ENCODE measurements around the gene GP1BA.
A peak's percentile ranks its signal among the peaks of the same experiment; 100 is the strongest.

Gene GP1BA

DNA sequence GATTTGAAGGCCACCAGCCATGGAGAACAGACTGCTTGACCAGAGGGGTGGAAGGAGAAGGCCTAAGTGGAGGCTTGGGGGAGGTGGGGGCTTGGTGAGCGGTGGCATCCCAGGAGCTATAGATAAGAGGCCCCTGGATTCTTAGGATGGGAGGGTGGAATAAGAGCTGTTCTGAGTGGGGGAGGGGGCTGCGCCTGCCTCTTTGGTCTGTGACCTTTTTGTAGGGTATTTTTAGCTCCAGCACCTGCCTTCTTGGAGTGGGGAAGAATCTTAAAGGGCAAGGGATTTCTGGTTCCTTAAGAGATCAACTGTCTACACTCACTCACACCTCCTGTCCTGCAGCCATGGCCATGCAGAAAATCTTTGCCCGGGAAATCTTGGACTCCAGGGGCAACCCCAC, 19.4 kb downstream of the GP1BA start:
- no peak for DNase-seq

DNA sequence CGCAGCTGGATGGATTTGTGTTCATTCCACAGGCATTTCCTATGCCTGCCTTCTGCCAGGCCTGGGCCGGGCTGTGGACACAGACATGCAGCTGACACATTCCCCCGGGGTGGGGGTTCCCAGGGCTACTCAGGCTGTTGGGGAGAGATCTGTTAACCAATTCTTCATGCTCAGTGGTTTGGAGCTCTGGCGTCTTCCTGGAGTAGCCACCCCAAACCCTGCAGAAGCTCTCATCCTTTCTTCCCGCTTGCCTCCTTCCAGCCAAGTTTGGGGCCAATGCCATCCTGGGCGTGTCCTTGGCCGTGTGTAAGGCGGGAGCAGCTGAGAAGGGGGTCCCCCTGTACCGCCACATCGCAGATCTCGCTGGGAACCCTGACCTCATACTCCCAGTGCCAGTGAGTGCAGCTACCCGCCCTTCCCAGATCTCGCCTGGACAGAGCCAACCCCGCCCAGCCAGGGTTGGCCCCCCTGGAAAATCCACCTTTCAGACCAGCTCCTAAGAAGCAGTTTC, 21.4 kb downstream of the GP1BA start:
- no peak for DNase-seq

DNA sequence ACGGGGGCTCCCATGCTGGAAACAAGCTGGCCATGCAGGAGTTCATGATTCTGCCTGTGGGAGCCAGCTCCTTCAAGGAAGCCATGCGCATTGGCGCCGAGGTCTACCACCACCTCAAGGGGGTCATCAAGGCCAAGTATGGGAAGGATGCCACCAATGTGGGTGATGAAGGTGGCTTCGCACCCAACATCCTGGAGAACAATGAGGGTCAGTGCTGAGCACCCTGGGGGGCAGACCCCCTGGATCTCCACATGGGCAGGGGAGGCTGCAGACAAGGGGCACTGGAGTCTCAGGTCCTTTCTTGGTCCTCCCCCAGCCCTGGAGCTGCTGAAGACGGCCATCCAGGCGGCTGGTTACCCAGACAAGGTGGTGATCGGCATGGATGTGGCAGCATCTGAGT, 23.0 kb downstream of the GP1BA start:
- DNase-seq = no peak

DNA sequence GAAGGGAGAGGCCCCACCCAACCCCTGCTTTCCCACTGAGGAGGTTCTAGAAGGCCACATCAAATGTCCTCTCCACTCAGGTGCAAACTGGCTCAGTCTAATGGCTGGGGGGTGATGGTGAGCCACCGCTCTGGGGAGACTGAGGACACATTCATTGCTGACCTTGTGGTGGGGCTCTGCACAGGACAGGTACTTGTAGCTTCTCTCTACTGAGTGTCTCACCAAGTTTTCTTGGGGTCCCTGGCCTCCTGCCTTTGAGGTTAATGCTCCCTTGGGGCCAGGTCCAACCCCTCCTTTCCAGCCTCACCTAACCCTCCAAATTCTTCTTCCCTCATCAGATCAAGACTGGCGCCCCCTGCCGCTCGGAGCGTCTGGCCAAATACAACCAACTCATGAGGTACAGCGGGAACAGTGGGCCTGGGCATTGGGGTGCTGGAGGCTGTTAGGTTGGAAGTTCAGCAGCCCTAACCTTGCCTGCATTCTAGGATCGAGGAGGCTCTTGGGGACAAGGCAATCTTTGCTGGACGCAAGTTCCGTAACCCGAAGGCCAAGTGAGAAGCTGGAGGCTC, 24.5 kb downstream of the GP1BA start:
- DNase-seq = no peak

DNA sequence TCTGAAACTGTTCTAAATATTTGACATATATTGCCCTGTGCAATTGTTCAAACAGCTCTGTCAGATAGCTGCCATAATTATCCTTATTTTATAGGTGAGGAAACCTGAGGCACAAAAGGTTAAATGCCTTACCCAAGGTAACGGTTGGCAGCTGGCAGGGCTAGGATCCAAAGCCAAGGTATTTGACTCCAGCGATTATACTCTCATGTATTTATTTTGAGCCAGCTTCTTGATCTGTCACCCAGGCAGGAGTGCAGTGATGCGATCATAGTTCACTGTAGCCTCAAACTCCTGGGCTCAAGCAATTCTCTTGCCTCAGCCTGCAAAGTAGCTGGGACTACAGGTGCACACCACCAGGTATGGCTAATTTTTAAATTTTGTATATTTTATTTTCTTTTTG, 26.0 kb downstream of the GP1BA start:
- DNase-seq = no peak

DNA sequence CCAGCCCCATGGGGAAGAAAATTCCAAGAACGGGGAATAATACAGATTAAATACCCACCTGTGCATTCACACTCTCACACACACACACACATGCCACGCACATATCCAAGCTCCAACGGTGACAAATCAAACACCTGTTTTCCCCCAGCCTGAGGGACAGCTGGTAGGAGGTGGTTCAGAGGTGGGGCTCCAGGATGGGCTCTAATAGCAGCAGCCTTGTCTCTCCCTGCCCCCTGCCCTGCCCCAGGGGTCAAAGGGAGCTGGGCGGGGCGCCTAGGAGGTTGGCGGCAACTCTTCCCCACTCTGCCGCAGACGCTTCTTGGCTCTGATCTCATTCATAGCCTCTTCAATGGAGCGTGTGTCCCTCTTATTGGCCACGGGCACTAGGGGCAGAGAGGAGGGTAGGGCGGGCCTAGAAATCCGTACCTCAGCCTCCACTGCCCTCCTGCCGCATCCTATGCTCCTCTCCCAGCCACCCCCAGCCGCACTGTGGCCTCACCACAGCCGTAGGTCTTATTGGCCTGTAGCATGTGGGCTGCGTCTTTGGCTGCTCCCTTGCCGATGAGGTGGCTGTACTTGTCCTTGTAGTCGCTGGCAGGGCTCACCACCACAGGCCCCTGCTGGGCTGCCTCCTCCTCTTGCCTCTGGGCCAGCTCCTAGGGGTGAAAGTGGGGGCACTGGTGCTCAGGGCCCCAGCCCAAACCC, 27.3 kb downstream of the GP1BA start:
- DNase-seq = no peak

DNA sequence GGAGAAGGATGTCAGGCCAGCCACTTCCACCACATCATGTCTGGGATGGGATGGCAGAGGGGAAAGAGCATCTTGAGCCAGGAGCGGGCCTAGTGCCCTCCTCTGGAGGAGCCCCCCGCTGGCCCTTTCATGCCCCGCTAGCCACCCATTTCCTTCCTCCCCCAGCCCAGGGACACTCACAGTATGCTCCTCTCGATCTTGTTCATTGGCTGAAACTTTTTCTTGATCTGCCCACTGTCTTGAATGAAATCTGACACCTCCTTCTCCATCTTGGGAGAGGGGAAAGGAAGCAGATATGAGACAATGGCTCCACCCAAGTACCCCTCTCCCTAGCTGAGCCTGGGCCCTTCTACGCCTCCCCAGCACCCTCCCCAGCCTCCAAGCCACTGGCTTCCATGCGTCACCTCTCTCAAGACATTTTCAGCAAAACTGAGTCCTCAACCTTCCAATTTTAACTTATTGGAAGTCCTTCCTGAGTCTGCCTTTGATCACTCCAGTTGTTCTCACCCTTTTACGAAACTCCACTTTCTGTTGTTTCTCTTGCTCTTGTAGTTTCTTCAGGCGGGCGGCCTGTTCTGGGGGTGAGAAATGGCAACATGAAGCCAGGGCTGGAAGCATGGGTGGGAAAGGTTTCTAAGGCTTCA, 28.3 kb downstream of the GP1BA start:
- no peak for DNase-seq

DNA sequence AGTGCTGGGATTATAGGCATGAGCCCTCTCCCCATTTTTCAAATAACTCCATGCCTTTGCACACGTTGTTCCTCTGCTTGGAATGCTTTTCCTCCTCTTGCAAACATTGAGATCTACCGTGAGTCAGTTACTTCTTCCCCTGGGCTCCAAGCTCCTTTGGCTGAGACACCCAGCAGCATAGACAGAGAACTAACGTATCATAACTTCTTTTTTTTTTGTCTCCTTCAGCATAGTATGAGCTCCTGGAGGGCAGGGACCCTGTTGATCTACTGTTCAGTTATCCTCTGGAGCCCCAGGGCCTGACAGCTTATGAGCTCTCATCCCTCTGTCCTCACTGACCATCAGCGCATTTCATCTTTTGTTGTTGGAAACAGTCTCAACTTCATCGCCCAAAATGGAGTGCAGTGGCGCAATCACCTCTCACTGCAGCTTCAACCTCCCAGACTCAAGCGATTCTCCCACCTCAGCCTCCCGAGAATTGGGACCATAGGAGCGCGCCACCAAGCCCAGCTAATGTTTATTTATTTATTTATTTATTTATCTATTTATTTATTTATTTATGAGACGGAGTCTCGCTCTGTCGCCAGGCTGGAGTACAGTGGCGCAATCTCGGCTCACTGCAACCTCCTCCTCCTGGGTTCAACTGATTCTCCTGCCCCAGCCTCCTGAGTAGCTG, 33.4 kb downstream of the GP1BA start:
- no peak for DNase-seq

DNA sequence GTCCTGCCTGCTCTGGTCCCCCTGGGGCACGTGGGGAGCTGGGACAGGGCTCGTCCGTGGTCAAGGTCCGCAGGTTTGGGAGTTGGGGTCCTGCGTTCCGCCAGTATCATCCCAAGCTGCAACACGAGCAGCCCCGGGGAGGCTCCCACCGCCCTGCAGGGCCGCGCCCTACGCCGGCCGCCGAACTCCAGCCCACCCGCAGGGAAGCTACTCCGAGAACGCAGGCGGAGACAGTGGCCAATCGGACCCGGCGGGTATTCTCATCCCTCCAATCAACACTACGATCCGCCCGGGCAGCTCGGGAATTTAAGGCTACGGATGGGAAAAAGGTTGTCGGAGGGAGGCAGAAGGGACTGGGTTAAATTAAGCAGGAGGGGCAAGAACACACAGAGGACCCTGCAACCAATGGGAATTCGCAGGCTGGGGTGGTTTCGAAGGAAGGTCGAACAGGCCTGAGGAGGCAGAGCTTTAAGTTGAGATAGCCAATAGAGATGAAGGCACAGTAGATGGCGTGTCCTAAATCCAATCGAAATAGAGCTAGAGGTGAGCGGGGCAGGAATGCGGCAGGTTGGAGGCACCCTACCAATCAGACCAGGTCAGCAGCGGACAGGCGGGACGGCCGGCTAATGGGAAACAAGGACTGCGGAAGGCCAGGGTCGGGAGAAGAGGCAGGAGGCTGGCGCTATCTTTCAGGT, 34.9 kb downstream of the GP1BA start:
- DNase-seq = peak in 1 of 2 donors; percentile 100

DNA sequence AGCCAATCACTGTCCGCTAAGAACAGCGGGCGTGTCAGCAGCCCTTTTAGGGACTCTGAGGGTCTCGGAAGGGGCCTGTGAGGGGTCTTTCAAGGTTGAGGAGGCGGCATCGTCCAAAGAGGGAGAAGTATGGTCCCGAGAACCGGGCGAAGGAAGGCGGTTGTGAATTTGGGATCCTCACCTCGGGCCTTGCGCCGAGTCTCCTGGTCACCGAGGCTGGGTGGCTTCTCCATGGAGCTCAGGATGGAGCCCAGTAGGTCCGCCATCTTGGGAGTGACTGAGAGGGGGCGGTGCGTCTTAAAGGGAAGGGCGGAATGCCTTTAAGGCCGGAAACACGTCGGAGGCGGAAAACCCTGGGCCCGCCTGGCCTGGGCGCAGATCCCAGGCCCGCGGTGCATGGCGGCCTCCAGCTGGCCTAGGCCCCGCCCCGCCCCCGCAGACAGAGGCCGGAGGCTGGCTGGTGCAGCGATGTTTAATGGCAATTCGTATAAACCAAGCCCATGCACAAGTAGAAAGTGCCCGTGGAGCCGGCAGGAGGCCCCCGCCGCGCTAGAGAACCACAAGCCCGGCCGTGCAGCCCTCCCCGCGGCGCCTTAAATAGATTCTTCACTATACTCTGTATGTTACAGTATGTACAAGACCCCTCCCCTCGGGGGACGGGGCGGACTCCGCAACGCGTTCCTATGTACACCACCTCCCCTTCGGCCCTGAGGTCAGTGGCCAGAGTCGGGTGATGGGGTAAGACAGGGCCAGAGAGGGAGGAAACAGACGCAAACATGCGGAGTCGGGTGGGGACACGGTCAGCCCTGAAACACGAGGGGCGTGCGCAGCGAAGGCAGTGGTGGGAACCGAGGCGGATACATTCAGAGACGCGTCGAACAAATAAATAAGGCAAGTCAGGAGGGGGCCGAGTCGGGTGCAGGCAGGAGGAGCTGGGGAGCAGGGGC, 35.7 kb downstream of the GP1BA start, which contains the start of gene SPAG7:
TSS of gene SPAG7 (minus strand) at position 279 of the 947 bp plus-strand sequence. CDS start at position 266, 13 bp downstream.
- peak; percentile 89 to 96 for DNase-seq

DNA sequence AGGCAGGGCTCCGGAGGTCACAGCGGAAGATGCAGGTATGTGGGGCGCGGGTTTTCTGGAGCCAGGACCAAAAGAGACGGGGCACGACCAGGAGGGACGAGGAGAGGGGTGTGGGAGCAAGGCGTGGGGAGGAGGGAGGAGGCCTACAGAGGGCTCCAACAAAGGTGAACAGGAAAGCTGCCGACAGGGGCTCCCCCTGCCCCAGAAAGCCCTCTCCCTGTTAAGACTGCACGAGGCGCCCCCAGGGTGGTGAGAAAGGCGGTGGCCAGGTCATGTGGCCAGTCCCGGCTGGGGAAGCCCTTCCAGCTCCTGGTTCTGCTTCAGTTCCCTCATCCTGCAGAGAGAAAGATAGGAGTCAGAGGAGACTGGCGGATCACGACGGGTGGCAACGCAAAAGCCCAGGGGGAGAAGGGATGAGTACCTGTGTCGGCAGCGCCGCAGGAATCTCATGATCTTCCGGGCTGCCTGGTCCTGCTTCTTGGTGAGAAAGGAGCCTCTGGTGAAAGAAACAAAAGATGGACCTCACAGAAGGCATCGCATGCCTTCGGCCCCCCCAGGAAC, 36.5 kb downstream of the GP1BA start:
- no peak for DNase-seq

DNA sequence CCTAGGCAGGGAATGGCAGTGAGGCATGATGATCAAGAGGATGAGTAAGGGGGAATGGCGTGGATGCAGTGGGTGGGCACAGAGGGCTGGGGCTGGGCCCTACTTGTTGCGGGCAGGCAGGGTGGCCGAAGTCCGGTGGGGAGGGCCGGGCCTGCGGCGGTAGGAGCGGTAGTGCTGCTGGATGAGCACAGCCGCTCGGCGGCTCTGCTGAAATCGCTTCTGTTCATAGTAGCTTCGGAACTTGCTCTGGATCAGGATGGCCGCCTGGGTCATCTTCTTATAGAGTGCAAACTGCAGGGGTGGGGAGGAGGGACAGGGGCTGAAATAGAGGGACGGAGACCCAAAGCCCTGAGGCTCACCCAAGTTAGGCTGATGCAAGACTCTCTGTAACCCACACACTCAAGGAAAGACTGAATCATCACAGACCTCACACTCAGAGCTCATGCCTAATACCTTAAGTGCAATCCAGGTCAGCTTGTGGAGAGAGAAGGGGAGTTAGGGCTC, 37.0 kb downstream of the GP1BA start:
- DNase-seq = peak in 1 of 2 donors; percentile 6

DNA sequence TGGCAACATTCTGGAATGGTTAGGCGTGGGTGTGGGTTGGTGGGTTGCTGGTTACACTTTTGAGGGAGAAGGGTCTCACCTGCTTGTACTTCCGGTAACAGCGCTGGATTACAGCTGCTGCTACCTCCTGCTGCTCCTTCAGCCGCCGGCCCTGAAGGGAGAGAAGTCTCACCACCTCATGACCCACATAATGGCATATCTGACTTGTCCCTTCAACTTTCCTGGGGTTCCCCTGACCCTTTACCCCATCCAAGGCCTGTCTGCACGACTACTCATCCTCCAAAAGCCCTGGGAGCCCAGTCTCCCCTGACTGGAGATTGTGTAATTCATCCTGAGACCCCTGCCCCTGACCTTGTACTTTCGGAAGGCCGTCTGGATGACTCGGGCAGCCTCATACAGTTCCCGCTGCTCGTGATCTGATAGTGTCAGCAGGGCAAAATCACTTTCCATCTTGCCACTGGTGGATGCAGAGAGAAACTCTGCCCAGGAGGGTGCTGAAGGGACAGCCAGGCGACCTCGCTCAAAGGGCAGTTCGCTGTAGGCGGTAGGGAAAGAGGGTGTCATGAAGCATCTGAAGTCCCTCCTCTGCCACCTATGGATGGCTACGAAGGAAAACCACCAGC, 37.6 kb downstream of the GP1BA start:
- DNase-seq = no peak

DNA sequence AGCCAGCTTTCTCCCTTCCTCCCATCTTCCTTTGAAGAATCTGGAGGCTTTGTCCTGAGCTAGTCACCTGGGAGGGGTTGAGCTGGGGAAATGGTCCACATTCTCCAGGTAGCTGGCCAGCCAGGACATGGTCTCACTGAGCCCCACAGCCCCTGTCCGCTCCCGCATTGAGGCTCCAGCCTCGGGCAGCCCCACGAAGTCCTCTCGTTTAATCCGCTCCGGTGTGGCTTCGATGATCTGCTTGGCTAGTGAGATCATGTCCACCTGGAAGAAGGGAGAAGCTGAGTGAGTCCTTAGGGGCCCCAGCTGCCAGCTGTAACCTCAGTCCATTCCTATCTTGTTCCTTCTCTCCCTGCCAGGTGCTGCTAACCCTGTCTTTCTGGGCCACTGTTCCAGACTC, 38.2 kb downstream of the GP1BA start:
- DNase-seq = no peak

DNA sequence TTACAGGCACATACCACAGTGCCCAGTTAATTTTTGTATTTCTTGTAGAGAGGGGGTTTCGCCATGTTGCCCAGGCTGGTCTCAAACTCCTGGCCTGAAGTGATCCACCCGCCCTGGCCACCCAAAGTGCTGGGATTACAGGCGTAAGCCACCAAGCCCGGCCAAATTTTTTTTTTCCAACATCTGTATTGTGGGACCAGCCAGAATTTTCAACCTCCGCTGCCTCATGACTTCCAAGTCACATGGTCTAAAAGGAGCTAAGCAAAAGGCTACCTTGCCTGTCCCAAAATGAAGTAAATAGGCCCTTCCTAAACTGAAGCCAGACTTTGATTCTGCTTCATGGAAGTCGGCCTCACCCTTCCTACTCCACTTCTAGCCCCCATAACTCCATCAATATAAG, 39.7 kb downstream of the GP1BA start:
- no peak for DNase-seq

DNA sequence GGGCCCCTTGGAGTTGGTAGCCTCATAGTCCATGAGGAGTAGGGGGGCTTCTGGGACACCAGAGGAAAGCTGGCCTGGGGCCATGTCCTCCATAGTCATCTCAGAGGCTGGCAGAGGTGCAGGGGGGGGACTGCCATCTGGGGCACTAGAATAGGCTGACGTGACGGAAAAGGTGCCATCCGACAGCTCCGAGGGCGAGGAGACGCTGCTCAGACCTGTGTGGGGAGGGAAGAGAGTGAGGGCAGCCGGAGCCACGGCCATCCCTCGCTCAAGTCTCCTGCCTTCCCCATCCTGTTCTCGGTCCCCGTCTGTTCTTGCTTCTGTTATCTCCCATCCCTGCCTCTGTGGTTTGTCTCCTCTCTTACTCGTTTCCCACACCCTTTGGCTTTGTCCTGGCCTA, 40.2 kb downstream of the GP1BA start:
- DNase-seq = no peak

DNA sequence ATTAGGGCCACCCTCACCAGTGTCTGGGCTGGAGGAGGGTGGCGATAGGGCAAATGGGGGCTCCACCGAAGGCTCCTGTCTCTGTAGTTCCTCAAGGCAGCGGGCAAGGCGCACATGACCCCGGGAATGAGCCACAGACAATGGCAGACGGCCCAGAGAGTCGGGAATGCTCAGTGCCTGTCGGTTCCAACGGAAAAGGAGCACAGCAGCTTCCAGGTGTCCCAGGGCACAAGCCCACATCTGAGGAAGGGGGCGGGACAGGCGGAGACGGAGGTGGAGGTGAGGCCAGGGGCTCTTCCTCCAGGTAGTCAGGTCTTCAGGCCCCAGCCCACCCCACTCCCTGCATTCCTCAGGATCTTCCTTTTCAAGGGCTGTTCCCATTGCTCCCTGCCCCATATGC, 40.7 kb downstream of the GP1BA start:
- no peak for DNase-seq

DNA sequence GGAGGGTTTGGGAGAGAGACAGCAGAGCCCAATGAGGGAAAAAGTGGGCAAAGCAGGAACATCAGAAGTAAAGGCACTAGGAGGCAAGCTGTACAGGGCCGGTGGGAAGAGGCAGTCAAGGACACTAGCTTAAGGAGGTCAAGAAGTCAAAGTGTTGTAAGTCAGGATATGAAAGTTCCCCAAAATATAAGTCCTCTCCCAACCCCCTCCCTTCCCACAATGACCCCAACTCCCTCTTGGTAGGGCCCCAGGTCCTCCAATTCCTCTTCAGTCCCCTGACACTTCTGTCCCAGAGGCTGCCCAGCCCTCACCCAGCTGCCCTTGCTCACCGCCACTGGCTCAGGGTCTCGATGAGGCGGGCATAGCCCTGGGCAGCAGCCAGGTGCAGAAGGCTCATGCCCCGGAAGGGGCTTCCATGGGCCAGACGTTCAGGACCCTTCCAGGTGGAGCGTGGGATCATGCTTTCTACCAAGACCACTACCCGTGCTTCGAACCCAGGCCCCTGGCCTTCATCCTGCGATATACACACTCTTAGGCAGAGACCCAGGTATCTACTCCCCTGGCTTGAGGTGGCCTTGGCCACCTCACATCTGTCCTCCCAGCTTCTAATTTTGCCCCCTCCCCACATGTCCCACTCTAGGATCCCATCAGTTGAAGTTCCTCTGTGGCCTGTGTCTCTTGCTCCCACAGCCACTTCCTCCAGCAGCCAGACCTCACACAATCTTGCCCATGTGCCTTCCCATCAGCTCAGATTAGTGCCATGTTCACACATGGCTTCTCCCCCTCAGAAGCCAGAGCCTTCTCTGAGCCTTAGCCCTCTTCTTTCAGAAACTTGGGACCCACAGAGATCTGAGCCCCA, 41.4 kb downstream of the GP1BA start:
- DNase-seq = no peak

DNA sequence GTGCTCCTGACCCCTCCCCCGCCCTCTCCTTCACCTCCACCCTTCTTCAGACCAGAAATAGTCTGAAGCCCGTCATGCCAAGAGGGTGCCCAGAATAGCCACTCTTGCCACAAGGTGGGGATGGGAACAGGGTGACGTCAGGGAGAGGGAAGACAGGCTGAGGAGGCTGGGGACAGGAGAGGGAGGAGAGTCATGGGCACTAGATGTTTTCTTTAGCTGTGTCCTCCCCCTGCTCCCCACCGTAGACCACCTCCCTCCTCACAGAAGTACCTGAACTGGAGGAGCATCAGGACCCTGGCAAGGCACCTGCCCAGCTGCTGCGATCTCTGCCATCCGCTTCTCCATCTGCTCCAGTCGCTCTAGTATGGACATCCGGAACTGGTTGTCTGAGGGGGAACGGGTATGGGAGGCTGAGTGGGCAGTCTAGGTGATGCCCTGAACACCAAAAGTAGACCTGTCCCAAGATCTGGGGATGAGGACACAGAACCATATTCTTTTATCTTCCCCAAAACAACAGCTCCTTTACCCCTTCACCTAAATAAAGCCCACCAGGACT, 42.1 kb downstream of the GP1BA start:
- no peak for DNase-seq

Data from bone marrow (tissue), 2 donors.